HL-60/S4 treated with retinoic acid at 250 ng/mL for 4 days and 3 days (cell line): ENCODE results near the gene ACADL.
"Not testable (repeated sequence)": the region's sequence is repeated elsewhere in the genome, so short reads cannot be mapped to it uniquely, and the experiment has no call there.

Experiments
- in situ Hi-C: fragments of 300-500 bp; cut with MboI; formaldehyde crosslinking; loops from 2 replicates; pipeline ENCODE4 v1.7.0; 2022; ENCODE audit warnings: low sequenced_read_pairs

Gene ACADL

DNA sequence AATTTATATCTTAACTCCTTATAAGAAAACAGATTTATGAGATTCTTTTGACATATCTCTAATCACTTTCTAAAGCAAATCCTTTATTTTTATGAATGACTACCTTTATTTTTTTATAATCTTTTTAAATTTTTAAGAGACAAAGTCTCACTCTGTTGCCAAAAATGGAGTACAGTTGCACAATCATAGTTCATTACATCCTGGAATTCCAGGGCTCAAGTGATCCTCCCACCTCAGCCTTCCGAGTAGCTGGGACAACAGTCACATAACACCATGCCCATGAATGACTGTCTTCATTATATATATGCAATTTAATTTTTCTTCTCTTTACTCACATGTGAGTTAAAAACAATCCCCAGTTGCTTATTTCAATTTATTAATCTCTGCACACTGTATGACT, 21.7 kb downstream of the ACADL start:
- in situ Hi-C loops: no loop called here

DNA sequence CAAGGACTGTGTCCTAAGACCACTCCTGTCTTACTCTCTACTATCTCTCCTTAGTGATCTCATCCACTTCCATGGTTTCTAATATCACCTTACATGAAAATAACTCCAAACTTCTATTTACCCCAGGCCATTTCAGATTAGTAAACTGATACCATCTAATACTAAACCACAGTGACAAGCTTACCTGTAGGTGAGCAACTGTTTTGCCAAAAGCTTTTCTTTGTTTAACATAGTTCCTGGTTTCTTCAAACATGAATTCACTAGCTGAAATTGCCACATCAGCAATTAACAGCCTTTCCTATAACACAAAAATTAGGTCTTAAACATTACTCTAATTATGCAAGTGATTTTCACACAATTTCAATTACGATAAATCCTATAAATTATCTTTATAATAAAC, 22.1 kb downstream of the ACADL start:
- in situ Hi-C loops: no loop called here

DNA sequence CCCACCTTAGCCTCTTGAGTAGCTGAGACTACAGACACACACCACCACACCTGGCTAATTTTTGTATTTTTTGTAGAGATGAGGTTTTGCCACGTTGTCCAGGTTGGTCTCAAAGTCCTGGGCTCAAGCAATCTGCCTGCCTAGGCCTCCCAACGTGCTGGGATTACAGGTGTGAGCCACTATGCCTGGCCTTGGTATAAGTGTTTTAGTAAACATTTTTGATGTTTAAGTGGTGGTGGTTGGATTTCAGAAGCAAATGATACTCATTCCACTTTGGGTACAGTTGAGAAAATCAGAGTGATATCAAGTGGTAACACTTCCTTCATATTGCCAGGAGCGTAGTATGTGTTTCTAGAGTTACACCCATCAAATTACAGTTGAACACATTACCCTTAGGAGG, 25.4 kb downstream of the ACADL start:
- in situ Hi-C loops: loop anchor here (10.0 kb wide), 1 partner anchor 225 kb away; no protein-coding TSS in a partner anchor

DNA sequence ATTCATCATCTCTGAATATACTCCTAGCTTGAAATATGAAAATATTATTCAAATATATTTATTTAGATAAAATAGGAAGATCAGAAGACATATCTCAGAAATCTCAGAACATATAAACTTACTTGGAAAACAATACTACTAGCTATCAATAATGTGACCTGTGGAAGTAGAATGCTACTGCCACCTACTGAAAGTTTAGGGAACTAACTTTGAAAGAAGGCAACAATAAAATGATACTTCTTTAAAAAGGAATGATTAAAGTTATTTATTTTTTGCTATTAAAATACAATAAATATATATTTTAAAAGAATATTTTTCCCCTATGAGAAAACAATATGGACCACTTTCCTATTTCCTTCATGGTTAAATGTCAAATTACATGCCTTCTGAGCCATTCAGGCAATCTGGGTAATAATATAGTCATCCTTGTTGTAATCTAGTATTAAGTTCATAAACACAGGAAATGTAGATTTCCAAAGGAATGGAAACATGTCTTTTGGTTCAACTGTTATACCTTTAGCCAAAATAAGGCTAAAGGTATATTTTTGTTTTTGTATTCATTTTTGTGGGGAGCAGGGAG, 26.0 kb downstream of the ACADL start:
- in situ Hi-C loops: loop anchor here (10.0 kb wide), 1 partner anchor 224 kb away; no protein-coding TSS in a partner anchor

DNA sequence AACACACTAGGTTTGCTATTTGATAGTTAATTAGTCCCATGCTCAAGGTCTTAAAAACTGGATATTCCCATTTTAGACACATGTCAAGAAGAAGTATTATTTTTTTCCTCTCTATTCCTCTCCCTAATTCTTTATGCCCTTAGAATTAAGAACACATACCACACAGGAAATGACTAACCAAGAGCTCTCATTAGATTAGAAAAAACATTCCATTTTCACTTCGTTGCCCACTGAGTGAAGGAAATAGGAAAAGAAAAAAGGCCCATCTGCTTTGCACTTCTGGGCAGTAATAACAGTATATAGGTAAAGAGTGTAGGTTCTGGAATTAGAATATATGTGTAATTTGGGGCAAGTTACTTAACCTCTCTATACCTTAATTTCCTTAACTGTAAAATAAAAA, 26.9 kb downstream of the ACADL start:
- in situ Hi-C loops: loop anchor here (10.0 kb wide), 1 partner anchor 224 kb away; no protein-coding TSS in a partner anchor

DNA sequence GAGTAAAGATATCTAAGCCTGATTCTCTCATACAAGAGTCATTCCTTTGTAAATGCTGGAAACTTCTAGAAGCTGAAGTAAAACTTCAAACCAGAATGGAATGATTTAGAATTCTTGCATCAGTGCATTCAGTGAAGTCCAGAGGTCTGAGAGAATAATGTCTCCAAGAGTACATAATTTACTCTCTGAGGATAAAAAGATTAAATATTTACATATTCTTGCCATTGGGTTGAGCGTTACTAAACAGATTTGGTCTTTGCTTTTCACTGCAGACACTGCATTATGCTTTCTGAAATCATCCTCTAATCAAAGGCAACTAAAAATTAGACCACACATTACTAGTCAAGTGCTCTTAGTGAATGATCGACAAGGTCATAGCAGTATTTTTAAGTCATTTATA, 27.5 kb downstream of the ACADL start:
- in situ Hi-C loops: loop anchor here (10.0 kb wide), 1 partner anchor 223 kb away; no protein-coding TSS in a partner anchor

DNA sequence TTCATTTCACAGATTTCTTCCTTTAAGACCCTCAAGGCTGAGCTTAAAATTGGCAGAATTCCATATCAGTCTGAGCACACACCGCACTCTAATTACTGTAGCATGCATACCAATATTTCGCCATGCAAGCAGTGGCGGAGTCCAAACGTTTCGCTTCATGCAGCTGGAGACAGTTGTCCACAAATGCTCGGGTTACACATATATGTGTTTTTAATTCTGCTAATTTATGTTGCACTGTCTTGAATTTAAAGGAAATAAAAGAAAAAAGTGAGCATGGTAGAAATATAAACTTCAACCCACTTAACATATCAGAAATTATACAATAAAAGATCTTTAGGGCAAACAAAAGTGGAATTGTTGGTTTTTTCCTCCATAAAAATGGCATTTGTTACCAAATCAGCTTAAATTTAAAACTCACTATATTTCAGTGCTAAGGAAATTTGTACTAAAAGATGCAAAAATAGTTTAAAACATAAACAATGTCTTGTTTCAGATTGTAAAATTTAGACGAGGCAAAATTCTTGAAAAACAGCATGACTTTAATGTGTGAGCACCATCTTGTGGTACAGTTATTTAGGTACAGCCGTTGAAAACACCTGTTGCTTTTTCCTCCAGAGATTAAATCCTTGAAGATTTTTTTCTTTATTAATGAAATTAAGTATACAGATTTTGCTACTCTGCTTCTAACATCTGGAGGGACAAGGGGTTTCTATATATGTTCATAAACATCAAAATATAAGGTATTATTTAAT, 30.0 kb downstream of the ACADL start:
- in situ Hi-C loops: loop anchor here (10.0 kb wide), 1 partner anchor 220 kb away; no protein-coding TSS in a partner anchor

DNA sequence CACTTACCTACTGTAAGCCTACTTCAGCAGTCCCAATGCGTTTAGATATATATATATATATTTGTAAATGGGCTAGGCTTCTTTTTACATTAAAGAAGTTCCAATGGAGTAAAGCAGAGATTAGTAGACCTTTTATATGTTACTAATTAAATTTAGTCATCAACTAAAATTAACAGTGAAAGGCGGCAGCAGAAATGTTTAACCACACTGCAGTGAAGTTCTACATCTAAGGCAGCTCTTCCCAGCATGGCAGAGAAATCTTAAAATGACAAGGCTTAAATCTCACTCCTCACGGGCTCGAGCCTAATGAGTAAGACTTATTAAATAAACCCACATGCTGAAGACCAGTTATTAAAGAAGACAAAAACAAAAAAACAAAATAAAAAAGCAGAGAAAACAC, 34.9 kb downstream of the ACADL start:
- in situ Hi-C loops: loop anchor here (10.0 kb wide), 1 partner anchor 216 kb away; no protein-coding TSS in a partner anchor

DNA sequence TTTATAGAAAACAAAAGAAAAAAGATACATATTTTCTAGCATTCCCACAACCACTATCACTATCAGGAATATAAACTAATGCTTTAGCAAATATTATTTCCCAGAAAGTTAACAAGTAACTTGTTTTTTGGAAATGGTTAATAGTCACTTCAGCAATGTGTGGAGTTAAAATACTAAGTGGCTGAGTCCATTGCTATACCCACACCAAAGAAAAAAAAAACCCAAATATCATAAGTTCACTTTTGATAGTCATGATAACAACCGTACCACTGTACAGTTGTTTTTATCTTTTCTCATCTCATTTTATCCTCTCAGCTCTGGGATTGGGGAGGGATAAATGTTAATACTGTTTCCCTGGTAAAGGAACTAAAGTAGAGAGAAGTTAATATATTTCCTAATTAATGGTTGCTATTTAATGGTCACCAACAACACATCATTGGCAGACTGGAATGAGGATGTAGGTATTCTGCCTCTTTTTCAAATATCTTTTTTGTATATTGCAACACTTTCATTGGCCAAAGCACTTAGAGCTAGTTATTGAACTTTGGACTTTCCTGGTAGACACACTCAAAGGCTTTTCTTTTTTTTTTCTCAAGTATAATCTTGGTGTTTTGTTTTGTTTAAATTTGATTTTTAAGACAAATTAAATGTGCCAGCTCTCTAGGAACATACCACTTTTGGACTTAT, 35.7 kb downstream of the ACADL start:
- in situ Hi-C loops: loop anchor here (10.0 kb wide), 1 partner anchor 215 kb away; no protein-coding TSS in a partner anchor

DNA sequence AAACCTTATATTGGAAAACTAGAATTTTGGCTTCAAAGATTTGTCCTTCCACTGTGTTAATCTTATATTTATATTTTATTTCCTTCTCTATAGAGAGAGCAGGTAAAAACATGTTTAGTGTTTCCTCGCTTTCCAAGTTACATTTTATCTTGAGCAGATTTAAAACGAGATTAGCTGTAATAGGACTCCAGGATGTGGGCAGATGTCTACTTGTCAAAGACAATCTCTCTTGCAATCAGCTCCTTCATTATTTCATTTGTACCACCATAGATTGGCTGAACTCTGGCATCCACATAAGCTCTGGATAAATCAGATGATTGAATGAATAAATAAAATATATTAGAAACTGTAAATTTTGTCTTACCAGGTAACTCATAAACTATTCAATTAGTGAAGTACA, 36.5 kb downstream of the ACADL start:
- in situ Hi-C loops: no loop called here

DNA sequence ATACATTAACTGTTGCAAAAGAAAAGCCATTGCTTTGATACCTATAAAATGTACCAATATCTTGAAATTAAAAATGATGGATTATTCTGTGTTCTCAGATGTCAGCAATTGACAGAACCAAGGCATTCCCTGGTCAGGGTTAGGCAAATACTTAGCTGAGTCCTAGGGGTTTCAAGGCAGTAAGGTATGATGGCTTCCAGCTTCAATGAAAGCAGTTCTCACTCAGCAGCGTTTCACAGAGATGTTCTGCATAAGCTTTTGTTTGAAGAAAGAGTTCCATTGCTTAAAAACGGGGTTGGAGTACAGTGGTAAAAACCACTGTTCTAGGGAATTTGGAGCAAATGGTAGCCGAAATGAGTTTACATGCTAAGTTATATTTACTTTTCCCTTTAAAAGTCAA, 37.1 kb downstream of the ACADL start:
- in situ Hi-C loops: no loop called here

DNA sequence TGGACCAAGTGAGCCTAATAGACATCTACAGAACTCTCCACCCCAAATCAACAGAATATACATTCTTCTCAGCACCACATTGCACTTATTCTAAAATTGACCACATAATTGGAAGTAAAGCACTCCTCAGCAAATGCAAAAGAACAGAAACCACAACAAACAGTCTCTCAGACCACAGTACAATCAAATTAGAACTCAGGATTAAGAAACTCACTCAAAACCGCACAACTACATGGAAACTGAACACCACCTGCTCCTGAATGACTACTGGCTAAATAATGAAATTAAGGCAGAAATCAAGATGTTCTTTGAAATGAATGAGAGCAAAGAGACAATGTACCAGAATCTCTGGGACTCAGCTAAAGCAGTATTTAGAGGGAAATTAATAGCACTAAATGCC, 41.3 kb downstream of the ACADL start:
- in situ Hi-C loops: not testable (repeated sequence)

DNA sequence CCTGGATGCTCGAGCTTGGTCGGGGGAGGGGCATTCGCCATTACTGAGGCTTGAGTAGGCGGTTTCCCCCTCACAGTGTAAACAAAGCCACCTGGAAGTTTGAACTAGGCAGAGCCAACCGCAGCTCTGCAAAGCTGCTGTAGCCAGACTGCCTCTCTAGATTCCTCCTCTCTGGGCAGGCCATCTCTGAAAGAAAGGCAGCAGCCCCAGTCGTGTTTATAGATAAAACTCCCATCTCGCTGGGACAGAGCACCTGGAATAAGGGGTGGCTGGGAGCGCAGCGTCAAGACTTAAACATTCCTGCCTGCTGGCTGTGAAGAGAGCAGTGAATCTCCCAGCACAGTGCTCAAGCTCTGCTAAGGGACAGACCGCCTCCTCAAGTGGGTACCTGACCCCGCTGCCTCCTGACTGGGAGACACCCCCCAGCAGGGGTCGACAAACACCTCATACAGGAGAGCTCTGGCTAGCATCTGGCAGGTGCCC, 43.6 kb downstream of the ACADL start:
- in situ Hi-C loops: not testable (repeated sequence)

DNA sequence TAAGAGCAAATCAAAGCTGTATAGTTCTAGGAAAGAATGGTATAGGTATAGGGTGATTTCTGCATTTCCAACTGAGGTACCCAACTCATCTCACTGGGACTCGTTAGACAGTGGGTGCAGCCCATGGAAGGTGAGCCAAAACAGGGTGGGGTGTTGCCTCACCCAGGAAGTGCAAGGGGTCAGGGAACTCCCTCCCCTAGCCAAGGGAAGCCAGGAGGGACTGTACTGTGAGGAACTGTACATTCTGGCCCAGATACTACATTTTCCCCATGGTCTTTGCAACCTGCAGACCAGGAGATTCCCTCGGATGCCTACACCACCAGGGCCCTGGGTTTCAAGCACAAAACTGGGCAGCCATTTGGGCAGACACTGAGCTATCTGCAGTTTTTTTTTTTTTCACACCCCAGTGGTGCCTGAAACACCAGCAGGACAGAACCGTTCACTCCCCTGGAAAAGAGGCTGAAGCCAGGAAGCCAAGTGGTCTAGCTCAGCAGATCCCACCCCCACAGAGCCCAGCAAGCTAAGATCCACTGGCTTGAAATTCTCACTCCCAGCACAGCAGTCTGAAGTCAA, 44.1 kb downstream of the ACADL start:
- in situ Hi-C loops: not testable (repeated sequence)

DNA sequence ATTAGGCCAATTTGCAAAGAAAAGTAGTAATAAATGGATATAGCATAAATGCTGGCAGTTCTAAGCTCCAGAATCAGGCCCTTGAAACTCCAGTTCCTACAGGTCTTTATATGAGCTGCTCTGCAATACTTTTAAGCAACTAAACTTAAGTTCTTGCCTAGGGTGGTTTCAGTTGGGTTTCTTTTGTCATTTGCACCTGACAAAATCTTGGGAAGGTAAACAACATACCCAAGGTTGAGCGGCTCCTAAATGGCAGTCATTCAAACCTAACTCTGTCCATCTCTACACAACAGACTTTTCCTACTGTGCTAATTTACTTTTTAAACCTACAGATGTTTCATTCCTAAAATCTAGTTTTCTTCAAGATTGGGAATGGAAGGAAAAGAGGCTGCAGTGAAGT, 44.8 kb downstream of the ACADL start:
- in situ Hi-C loops: no loop called here

DNA sequence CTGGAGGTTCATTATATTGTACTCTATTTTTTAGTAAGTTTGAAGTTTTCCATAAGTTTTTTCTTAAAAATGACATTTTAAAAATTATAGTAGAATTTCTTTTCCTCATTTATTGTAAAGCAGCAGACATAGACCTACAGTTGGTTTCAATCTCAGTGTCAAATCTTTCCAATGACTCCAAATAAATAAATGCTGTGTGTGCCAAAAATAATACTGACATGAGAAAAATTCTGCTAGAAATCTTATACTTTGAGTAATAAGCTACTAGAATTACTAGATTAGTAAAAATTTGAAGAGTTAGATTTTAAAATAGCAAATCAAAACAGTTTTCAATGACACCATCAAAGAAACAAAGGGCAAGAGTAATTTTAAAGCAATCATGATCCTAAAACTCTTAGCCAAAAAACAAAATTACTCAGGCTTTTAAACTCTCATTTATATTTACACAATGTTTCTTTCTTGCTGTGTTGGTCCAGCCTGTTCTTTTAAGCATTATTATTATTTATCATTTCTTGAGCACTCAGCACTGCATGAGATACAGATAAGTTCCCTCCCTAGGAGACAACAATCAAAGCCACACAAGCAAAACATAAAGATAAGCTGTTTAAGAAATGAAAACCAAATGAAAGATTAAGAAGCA, 45.8 kb downstream of the ACADL start:
- in situ Hi-C loops: no loop called here

DNA sequence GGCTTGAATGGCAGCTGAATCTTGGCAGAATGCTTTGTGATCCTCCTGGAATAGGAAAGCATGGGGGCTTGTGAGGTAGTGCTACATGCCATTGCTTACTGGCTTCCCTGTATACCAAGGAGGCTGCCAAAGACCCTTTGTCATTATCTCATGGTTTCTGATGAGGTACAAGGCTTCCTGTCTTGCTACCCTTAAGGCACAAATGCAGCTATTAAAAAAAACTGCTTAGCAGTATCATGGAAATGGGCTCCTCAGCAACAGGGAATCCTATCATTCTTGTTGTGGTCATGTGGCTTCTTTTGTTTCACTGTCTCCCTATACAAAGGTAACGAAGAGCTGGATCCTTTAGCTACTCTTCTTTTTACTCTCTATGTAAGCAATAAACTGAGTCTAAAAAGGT, 47.5 kb downstream of the ACADL start:
- in situ Hi-C loops: no loop called here

DNA sequence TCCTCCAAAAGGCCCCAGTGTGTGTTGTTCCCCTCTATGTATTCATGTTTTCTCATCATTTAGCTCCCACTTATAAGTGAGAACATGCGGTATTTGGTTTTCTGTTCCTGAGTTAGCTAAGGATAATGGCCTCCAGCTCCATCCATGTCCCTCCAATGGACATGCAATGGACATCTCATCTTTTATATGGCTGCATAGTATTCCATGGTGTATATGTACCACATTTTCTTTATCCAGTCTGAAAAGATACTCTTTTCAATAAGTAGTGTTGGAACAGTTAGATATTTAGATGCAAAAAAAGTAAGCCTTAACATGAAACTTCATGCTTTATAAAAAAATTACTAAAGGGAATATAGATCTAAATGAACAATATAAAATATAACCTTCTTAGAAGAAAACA, 48.1 kb downstream of the ACADL start:
- in situ Hi-C loops: not testable (repeated sequence)

DNA sequence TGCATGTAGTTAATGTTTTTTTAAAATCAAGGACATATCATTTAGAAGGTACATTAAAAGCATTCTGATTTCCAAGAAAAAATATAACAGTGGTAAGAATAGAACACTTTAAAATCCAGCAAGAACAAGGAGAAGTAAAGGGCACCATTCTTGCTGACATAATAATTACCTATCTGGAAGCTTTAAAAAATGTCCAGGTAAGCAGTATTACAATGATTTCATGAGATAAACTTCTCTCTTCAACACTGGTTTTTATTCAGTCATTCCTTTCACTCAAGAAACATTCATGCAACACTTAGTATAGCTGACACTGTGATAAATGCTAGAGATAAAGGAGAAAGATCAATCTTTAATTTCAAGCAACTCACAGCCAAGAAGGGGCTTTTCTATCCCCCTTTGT, 51.2 kb downstream of the ACADL start:
- in situ Hi-C loops: no loop called here

DNA sequence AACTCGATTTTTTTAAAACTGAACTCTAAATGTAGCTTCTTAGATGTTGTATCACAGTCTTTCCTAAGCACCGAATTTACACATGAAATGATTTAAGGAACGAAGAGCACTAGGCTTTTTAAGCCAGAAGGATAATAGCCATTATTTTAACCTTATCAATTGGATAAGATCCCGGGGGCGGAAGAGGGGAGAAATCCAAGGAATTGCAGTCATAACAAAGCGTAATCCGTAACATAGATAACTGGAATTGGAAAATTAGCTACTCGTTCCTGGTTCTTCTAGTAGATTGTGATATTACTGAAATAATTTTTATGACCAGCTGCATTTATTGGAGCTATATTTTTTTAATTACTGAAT, 53.0 kb downstream of the ACADL start:
- in situ Hi-C loops: no loop called here
